HS-27A (cell line): ENCODE measurements around the gene MACIR.

Source experiments
- DNase-seq: peaks from one replicate; pipeline ENCODE4 v3.0.0-alpha.2; 2012; ENCODE audit warnings: low read depth, missing footprints

MACIR gene

GRCh38 chr5:103293099-103293498 lies 34.5 kb downstream of the MACIR start:
- DNase-seq: no peak

- DNase-seq: no peak
Measured at GRCh38 chr5:103293719-103294118, 35.2 kb downstream of the MACIR start.

GRCh38 chr5:103294906-103295305 lies 36.3 kb downstream of the MACIR start:
- DNase-seq: no peak

GRCh38 chr5:103295424-103295823 lies 36.9 kb downstream of the MACIR start:
- no peak for DNase-seq

GRCh38 chr5:103295871-103296270 lies 37.3 kb downstream of the MACIR start:
- DNase-seq: no peak

- DNase-seq: no peak
Measured at GRCh38 chr5:103298117-103298516, 39.6 kb downstream of the MACIR start.

GRCh38 chr5:103298607-103299188 lies 40.1 kb downstream of the MACIR start:
- no peak for DNase-seq

- DNase-seq: no peak
Measured at GRCh38 chr5:103305809-103306208, 47.2 kb downstream of the MACIR start.

GRCh38 chr5:103307470-103307869 lies 48.9 kb downstream of the MACIR start:
- no peak for DNase-seq

- no peak for DNase-seq
Measured at GRCh38 chr5:103308774-103309173, 50.2 kb downstream of the MACIR start.

- DNase-seq: no peak
Measured at GRCh38 chr5:103313056-103313455, 54.5 kb downstream of the MACIR start.

GRCh38 chr5:103315455-103315854 lies 56.9 kb downstream of the MACIR start:
- DNase-seq: no peak

GRCh38 chr5:103327451-103327850 lies 68.9 kb downstream of the MACIR start:
- no peak for DNase-seq

GRCh38 chr5:103327893-103328292 lies 69.3 kb downstream of the MACIR start:
- DNase-seq: no peak
